KMS-11 (cell line): Measurements from ENCODE around the gene ADAMTS14.

ENCODE experiments used
- H2AFZ ChIP-seq: fragments of 200-600 bp; sonication (generic); 2 replicates; pipeline ENCODE4 v1.6.1; 2016; ENCODE audit warnings: antibody characterized with exemption, mixed run types, low read depth
- H3K27ac ChIP-seq: fragments of 200-600 bp; sonication (generic); 2 replicates; pipeline ENCODE4 v1.6.1; 2016; ENCODE audit warnings: mild to moderate bottlenecking, mixed run types
- H3K27me3 ChIP-seq: fragments of 200-600 bp; sonication (generic); 2 replicates; pipeline ENCODE4 v1.6.1; 2017; ENCODE audit warnings: mild to moderate bottlenecking, low read depth, mixed run types, moderate library complexity; ENCODE audit not compliant: insufficient read depth
- H3K36me3 ChIP-seq: fragments of 200-600 bp; sonication (generic); 2 replicates; pipeline ENCODE4 v1.6.1; 2017; ENCODE audit warnings: mild to moderate bottlenecking, mixed run types; ENCODE audit not compliant: insufficient read depth
- H3K4me1 ChIP-seq: fragments of 200-600 bp; sonication (generic); 2 replicates; pipeline ENCODE4 v1.6.1; 2016; ENCODE audit warnings: mild to moderate bottlenecking, low read depth, mixed run types; ENCODE audit not compliant: poor library complexity, severe bottlenecking
- H3K4me2 ChIP-seq: fragments of 200-600 bp; sonication (generic); 2 replicates; pipeline ENCODE4 v1.7.0; 2016; ENCODE audit warnings: mild to moderate bottlenecking, mixed run types
- H3K4me3 ChIP-seq: fragments of 200-600 bp; sonication (generic); IDR thresholded peaks from 2 replicates; pipeline ENCODE4 v1.6.1; 2017; ENCODE audit warnings: low read depth, low read length, mixed read lengths; ENCODE audit not compliant: insufficient read depth
- H3K79me2 ChIP-seq: fragments of 200-600 bp; sonication (generic); 2 replicates; pipeline ENCODE4 v1.6.1; 2016; ENCODE audit warnings: low read depth, mixed run types; ENCODE audit not compliant: insufficient read depth
- H3K9ac ChIP-seq: fragments of 200-600 bp; sonication (generic); 2 replicates; pipeline ENCODE4 v1.6.1; 2016; ENCODE audit warnings: mild to moderate bottlenecking, mixed run types
- H4K20me1 ChIP-seq: fragments of 200-600 bp; sonication (generic); 2 replicates; pipeline ENCODE4 v1.6.1; 2016; ENCODE audit warnings: mild to moderate bottlenecking, mixed run types; ENCODE audit not compliant: insufficient read depth
- CTCF ChIP-seq: fragments of 200-600 bp; sonication (generic); conservative IDR thresholded peaks from 2 replicates; pipeline ENCODE4 v1.6.1; 2017; ENCODE audit warnings: low read depth, mild to moderate bottlenecking, antibody characterized with exemption, low read length, moderate library complexity, mixed read lengths

Gene ADAMTS14

GRCh38 chr10:70780772-70781171, 108.5 kb downstream of the ADAMTS14 start:
- Histone ChIP-seq H3K4me3 (no peak overlapping the region), H2AFZ (no peak overlapping the region), H4K20me1 (no peaks in the 10 kb centered on the region), H3K27me3 (peaks cover 7% of the 10 kb centered on the region; the same call in 1 of the 2 replicates), H3K36me3 (no peaks in the 10 kb centered on the region), H3K27ac (no peak overlapping the region), H3K4me1 (no peaks in the 10 kb centered on the region), H3K4me2 (no peak overlapping the region), H3K79me2 (no peaks in the 10 kb centered on the region), H3K9ac (no peak overlapping the region)
- TF ChIP-seq CTCF: no peak

- Histone ChIP-seq H3K4me3 (no peak overlapping the region), H3K9ac (no peak overlapping the region), H3K79me2 (no peaks in the 10 kb centered on the region), H4K20me1 (no peaks in the 10 kb centered on the region), H3K4me1 (no peaks in the 10 kb centered on the region), H3K27me3 (peaks cover 7% of the 10 kb centered on the region; the same call in 1 of the 2 replicates), H3K4me2 (no peak overlapping the region), H3K27ac (no peak overlapping the region), H2AFZ (no peak overlapping the region), H3K36me3 (no peaks in the 10 kb centered on the region)
- no peak for TF ChIP-seq CTCF
Measured at GRCh38 chr10:70781461-70782051, 109.2 kb downstream of the ADAMTS14 start.

- Histone ChIP-seq H2AFZ (no peak overlapping the region), H3K9ac (no peak overlapping the region), H3K27me3 (peaks cover 7% of the 10 kb centered on the region; the same call in 1 of the 2 replicates), H3K79me2 (no peaks in the 10 kb centered on the region), H3K4me3 (no peak overlapping the region), H3K4me1 (no peaks in the 10 kb centered on the region), H3K27ac (no peak overlapping the region), H3K4me2 (no peak overlapping the region), H4K20me1 (no peaks in the 10 kb centered on the region), H3K36me3 (no peaks in the 10 kb centered on the region)
- no peak for TF ChIP-seq CTCF
Measured at GRCh38 chr10:70782086-70782745, 109.9 kb downstream of the ADAMTS14 start.

- TF ChIP-seq CTCF: no peak
- no peak overlapping the region for H3K27ac ChIP-seq
- H2AFZ ChIP-seq: no peak overlapping the region
- H3K4me1 ChIP-seq: no peaks in the 10 kb centered on the region
- H3K4me3 ChIP-seq: no peak overlapping the region
- H3K79me2 ChIP-seq: no peaks in the 10 kb centered on the region
- no peak overlapping the region for H3K4me2 ChIP-seq
- H3K27me3 ChIP-seq: peaks cover 7% of the 10 kb centered on the region; the same call in 1 of the 2 replicates
- no peak overlapping the region for H3K9ac ChIP-seq
- H4K20me1 ChIP-seq: no peaks in the 10 kb centered on the region
- H3K36me3 ChIP-seq: no peaks in the 10 kb centered on the region
Measured at GRCh38 chr10:70782746-70783680, 110.7 kb downstream of the ADAMTS14 start.
